HepG2 (cell line): Measurements from ENCODE around the gene ANKRD17. TPM values are rescaled to one million over a fixed set of nuclear protein-coding genes. Genes with fewer than 3 reads are reported as not detected.
A peak's percentile ranks its signal among the peaks of the same experiment; 100 is the strongest.

Source experiments
- ATAC-seq: fragments of 200-7000 bp; cut with Tn5 transposase; 3 replicates; pipeline ENCODE4 v1.9.1; 2020; ENCODE audit warnings: mild to moderate bottlenecking, moderate library complexity
- BruUV-seq: library from RNA; stranded (reverse); fragments of 400-500 nt; replicated peaks from 2 replicates; lab custom pipeline; 2021; lab: Mats Ljungman, UMichigan
- CTCF ChIA-PET: fragments of 300-600 bp; formaldehyde crosslinking; extraction: SDS; loops from one replicate; lab custom pipeline; 2021; ENCODE audit warnings: low total read pairs, inconsistent platforms, low intra/inter-chr PET ratio; lab: Yijun Ruan, JAX
- POLR2A ChIA-PET: fragments of 350-600 bp; sonication (Branson Sonifier 250); formaldehyde crosslinking; loops from one replicate; lab custom pipeline; 2020; ENCODE audit warnings: antibody characterized with exemption, inconsistent platforms; lab: Yijun Ruan, JAX
- DNase-seq: peaks from one replicate; pipeline ENCODE4 v3.0.0-alpha.2; 2015; ENCODE audit warnings: low spot score
- FAIRE-seq: peaks from 3 replicates; lab custom pipeline; 2011; peaks lifted over from hg19 to GRCh38; lab: Jason Lieb, UNC
- H2AFZ ChIP-seq: one replicate; pipeline ENCODE4 v1.6.1; 2011; ENCODE audit warnings: low read length, inconsistent platforms
- H3K27ac ChIP-seq: fragments of 300-600 bp; 3 replicates; pipeline ENCODE4 v1.8.0; 2011; ENCODE audit warnings: mixed run types, mild to moderate bottlenecking, mixed read lengths, low read length, inconsistent platforms; ENCODE audit not compliant: insufficient read depth; ENCODE audit errors: extremely low read length
- H3K27me3 ChIP-seq, 2 experiments: fragments of 200-600 bp in 1 of 2; 2 replicates in 1 of 2; 3 replicates in 1 of 2; pipeline versions ENCODE4 v1.6.0 to v1.8.0; 2011; ENCODE audit warnings: low read length in 2 of 2, mild to moderate bottlenecking in 2 of 2, moderate library complexity in 2 of 2, inconsistent platforms in 1 of 2; ENCODE audit not compliant: insufficient read depth in 2 of 2, control insufficient read depth in 1 of 2
- H3K36me3 ChIP-seq, 2 experiments: fragments of 200-600 bp in 1 of 2; replicated peaks in 1 of 2; 2 replicates in 1 of 2; 3 replicates in 1 of 2; pipeline versions ENCODE4 v1.5.1 to v1.8.0; 2011; ENCODE audit warnings: low read length in 2 of 2, inconsistent platforms in 1 of 2; ENCODE audit not compliant: insufficient read depth in 2 of 2, control insufficient read depth in 1 of 2
- H3K4me1 ChIP-seq: 2 replicates; pipeline ENCODE4 v1.5.1; 2012; ENCODE audit warnings: low read length, inconsistent platforms; ENCODE audit not compliant: insufficient read depth
- H3K4me2 ChIP-seq: 2 replicates; pipeline ENCODE4 v1.6.0; 2011; ENCODE audit warnings: low read depth, low read length, inconsistent platforms
- H3K4me3 ChIP-seq, 3 experiments: fragments of 200-600 bp in 1 of 3; sonication (generic), shearing (Covaris generic) in 1 of 3; replicated peaks in 1 of 3; 2 replicates each; pipeline ENCODE4 v1.5.1; 2011 to 2016; ENCODE audit warnings: low read length in 3 of 3, inconsistent platforms in 2 of 3, low read depth in 2 of 3, mild to moderate bottlenecking in 2 of 3, control low read depth in 1 of 3, mixed read lengths in 1 of 3; ENCODE audit not compliant: insufficient read depth in 1 of 3
- H3K79me2 ChIP-seq: one replicate; pipeline ENCODE4 v1.6.1; 2011; ENCODE audit warnings: low read length, inconsistent platforms; ENCODE audit not compliant: insufficient read depth
- H3K9ac ChIP-seq: 2 replicates; pipeline ENCODE4 v1.6.0; 2011; ENCODE audit warnings: mild to moderate bottlenecking, low read depth, low read length, inconsistent platforms; ENCODE audit not compliant: insufficient read depth
- H3K9me3 ChIP-seq: 2 replicates; pipeline ENCODE4 v1.5.1; 2012; ENCODE audit warnings: mild to moderate bottlenecking, low read length
- H4K20me1 ChIP-seq: 2 replicates; pipeline ENCODE4 v1.6.0; 2011; ENCODE audit warnings: inconsistent platforms, mild to moderate bottlenecking, low read length, moderate library complexity; ENCODE audit not compliant: insufficient read depth
- CEBPB ChIP-seq: IDR thresholded peaks from 2 replicates; pipeline ENCODE4 v1.6.1; 2011; ENCODE audit warnings: low read depth, low read length, improper control_type of control experiment, borderline replicate concordance
- CEBPG ChIP-seq: IDR thresholded peaks from 2 replicates; pipeline ENCODE4 v1.6.1; 2016
- HDAC1 ChIP-seq: sonication (generic); formaldehyde crosslinking; IDR thresholded peaks from 2 replicates; pipeline ENCODE4 v1.5.1; 2020; ENCODE audit warnings: mild to moderate bottlenecking, missing genetic modification reagents
- MYNN ChIP-seq: sonication (generic); formaldehyde crosslinking; IDR thresholded peaks from 2 replicates; pipeline ENCODE4 v1.4.0; 2020; ENCODE audit warnings: mild to moderate bottlenecking, low read depth, missing genetic modification reagents
- PHB2 ChIP-seq: fragments of 450-650 bp; IDR thresholded peaks from 2 replicates; pipeline ENCODE4 v1.6.1; 2018; ENCODE audit not compliant: partially characterized antibody
- RBM22 ChIP-seq: fragments of 200-400 bp; formaldehyde crosslinking; optimal IDR thresholded peaks from 2 replicates; pipeline ENCODE3; 2017; ENCODE audit warnings: mild to moderate bottlenecking, low read length, moderate library complexity
- TAF1 ChIP-seq: sonication (generic); formaldehyde crosslinking; IDR thresholded peaks from 2 replicates; pipeline ENCODE4 v1.4.0; 2020; ENCODE audit warnings: missing genetic modification reagents
- TBP ChIP-seq: sonication (generic); formaldehyde crosslinking; IDR thresholded peaks from 2 replicates; pipeline ENCODE4 v1.5.0; 2020; ENCODE audit warnings: missing genetic modification reagents
- ZMYM2 ChIP-seq: sonication (generic); formaldehyde crosslinking; IDR thresholded peaks from 2 replicates; pipeline ENCODE4 v1.8.0; 2022; ENCODE audit warnings: mild to moderate bottlenecking, missing genetic modification reagents
- ZNF460 ChIP-seq: sonication (generic); formaldehyde crosslinking; IDR thresholded peaks from 2 replicates; pipeline ENCODE4 v1.5.1; 2020; ENCODE audit warnings: missing genetic modification reagents, mild to moderate bottlenecking, borderline replicate concordance
- ZNF577 ChIP-seq: sonication (generic); formaldehyde crosslinking; IDR thresholded peaks from 2 replicates; pipeline ENCODE4 v1.4.0; 2020; ENCODE audit warnings: mild to moderate bottlenecking, low read depth, missing genetic modification reagents, borderline replicate concordance
- ZUFSP ChIP-seq: sonication (generic); formaldehyde crosslinking; IDR thresholded peaks from 2 replicates; pipeline ENCODE4 v1.9.0; 2021; ENCODE audit warnings: missing genetic modification reagents, mild to moderate bottlenecking, borderline replicate concordance
- WGBS: methylation state at CpG from one replicate; pipeline ENCODE4 v1.1.6; 2017; ENCODE audit warnings: low lambda C conversion rate; 5-methylcytosine and 5-hydroxymethylcytosine counted together
- in situ Hi-C: cut with HindIII; loops from 2 replicates; pipeline ENCODE4 v1.10.0; 2017; ENCODE audit warnings: low pct_unique_long_range_greater_than_20kb; ENCODE audit not compliant: extremely low pct_ligation_motif_present
- intact Hi-C: fragments of 100-400 bp; cut with micrococcal nuclease; formaldehyde crosslinking; loops from one replicate; pipeline ENCODE4 v1.10.0; 2022; ENCODE audit not compliant: unreplicated experiment
- polyA plus RNA-seq, 8 experiments: library from polyadenylated mRNA; depleted of rRNA in 3 of 8; stranded (reverse) in 7 of 8; unstranded in 1 of 8; fragments of >200 nt; fragmentation: Illumina TruSeq in 4 of 8; extraction: Trizol in 4 of 8; gene quantifications; 2 replicates each; pipeline versions ENCODE4 v1.2.1 to v1.2.3, GENCODE V29; 2011 to 2016; ENCODE audit warnings: low read depth in 4 of 8, missing spikeins in 1 of 8, mixed read lengths in 1 of 8; ENCODE audit not compliant: insufficient read depth in 1 of 8
- total RNA-seq, 5 experiments: library from RNA; depleted of rRNA; stranded (reverse); fragments of >200 nt; fragmentation: Illumina TruSeq; extraction: Trizol; gene quantifications; 2 replicates each; pipeline ENCODE4 v1.2.3, GENCODE V29; 2016; ENCODE audit warnings: low read depth in 1 of 5
- TF ChIP-seq, protein P1 (sequence below): sonication (generic); formaldehyde crosslinking; IDR thresholded peaks from 2 replicates; pipeline ENCODE4 v1.4.0; 2020; ENCODE audit warnings: missing genetic modification reagents

The ANKRD17 gene
- total and polyA plus RNA-seq, 2 of the 13 experiments (the other 11 are each of a cell fraction or from before 2014, with no cell fraction given): 55.7 to 61.1 TPM

DNA sequence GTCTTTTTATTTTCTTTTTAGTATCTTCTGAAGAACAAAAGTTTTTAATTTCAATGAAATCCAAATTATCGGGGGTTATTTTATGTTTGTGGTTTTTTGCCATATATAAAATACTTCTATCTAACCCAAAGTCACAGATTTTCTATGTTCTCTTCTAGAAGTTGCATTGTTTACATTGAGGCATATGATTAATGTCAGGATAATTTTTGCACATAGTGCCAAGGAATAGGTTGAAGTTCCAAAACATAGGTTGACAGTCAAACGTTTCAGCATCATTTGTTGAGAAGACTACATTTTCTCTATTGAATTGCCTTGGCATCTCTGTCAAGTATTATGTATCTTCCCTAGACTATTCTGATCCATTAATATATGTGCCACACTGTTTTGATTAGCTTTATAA, 64.5 kb downstream of the ANKRD17 start (continued):
- TF ChIP-seq HDAC1 (CRISPR knock-in tag) (no peak), ZMYM2 (no peak), TBP (CRISPR knock-in tag) (no peak), PHB2 (no peak)
- TF ChIP-seq, protein P1, sequence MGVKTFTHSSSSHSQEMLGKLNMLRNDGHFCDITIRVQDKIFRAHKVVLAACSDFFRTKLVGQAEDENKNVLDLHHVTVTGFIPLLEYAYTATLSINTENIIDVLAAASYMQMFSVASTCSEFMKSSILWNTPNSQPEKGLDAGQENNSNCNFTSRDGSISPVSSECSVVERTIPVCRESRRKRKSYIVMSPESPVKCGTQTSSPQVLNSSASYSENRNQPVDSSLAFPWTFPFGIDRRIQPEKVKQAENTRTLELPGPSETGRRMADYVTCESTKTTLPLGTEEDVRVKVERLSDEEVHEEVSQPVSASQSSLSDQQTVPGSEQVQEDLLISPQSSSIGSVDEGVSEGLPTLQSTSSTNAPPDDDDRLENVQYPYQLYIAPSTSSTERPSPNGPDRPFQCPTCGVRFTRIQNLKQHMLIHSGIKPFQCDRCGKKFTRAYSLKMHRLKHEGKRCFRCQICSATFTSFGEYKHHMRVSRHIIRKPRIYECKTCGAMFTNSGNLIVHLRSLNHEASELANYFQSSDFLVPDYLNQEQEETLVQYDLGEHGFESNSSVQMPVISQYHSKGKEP (CRISPR knock-in tag): no peak

DNA sequence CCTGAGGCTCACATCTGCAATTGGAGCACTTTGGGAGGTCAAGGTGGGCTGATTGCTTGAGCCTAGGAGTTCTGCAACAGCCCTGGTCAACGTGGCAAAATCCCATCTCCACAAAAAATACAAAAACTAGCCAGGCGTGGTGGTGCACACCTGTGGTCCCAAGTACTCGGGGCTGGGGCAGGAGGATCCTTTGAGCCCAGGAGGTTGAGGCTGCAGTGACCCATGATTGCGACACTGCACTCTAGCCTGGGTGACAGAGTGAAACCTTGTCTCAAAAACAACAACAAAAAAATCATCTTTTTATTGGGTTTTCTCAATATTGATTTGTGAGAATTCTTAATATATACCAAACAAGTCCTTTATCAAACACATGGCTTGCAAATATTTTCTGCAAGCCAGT, 64.9 kb downstream of the ANKRD17 start:
- TF ChIP-seq MYNN (CRISPR knock-in tag): no peak
- no peak for TF ChIP-seq ZNF577 (CRISPR knock-in tag)
- TF ChIP-seq ZNF460 (CRISPR knock-in tag): peak; percentile 72; the same call in 1 of the 2 replicates
- peak; percentile 58 for TF ChIP-seq RBM22
- TF ChIP-seq CEBPB: peak; percentile 80
- peak; percentile 61 for TF ChIP-seq CEBPG (CRISPR knock-in tag)
- TF ChIP-seq TAF1 (CRISPR knock-in tag): no peak
- TF ChIP-seq ZUFSP (CRISPR knock-in tag): no peak
- TF ChIP-seq, all 625 proteins: peak for 4
- ChIA-PET CTCF (no interaction called here), POLR2A (no interaction called here)
- no peak overlapping the region for H3K9ac ChIP-seq
- no peaks in the 10 kb centered on the region for H3K4me1 ChIP-seq
- no peak overlapping the region for H3K4me3 ChIP-seq
- H3K79me2 ChIP-seq: peaks cover 91% of the 10 kb centered on the region
- 93% methylated on average over 4 of the region's 4 CpGs for WGBS
- no peak overlapping the region for H3K27ac ChIP-seq
- H2AFZ ChIP-seq: no peak overlapping the region
- in situ Hi-C loops: no loop called here
- peaks cover 12% of the 10 kb centered on the region for H4K20me1 ChIP-seq
- H3K4me2 ChIP-seq: no peak overlapping the region
- BruUV-seq: no TSS peak
- no peak for FAIRE-seq
- no peak for DNase-seq
- intact Hi-C loops: no loop called here
- peaks cover 3 to 24% of the 10 kb centered on the region in 2 experiments; a peak in 4 of 5 replicates for H3K36me3 ChIP-seq
- H3K27me3 ChIP-seq: no peaks in the 10 kb centered on the region
- ATAC-seq: no peak
- no peaks in the 10 kb centered on the region for H3K9me3 ChIP-seq
